GM12874 (cell line): ENCODE data around the gene AGTRAP.

Experiments
- TF ChIP-seq, protein P1 (sequence below): IDR thresholded peaks from 2 replicates; pipeline ENCODE4 v1.5.1; 2011; ENCODE audit warnings: low read depth, mild to moderate bottlenecking, control low read depth, low read length, moderate library complexity; ENCODE audit not compliant: insufficient read depth

AGTRAP gene

DNA sequence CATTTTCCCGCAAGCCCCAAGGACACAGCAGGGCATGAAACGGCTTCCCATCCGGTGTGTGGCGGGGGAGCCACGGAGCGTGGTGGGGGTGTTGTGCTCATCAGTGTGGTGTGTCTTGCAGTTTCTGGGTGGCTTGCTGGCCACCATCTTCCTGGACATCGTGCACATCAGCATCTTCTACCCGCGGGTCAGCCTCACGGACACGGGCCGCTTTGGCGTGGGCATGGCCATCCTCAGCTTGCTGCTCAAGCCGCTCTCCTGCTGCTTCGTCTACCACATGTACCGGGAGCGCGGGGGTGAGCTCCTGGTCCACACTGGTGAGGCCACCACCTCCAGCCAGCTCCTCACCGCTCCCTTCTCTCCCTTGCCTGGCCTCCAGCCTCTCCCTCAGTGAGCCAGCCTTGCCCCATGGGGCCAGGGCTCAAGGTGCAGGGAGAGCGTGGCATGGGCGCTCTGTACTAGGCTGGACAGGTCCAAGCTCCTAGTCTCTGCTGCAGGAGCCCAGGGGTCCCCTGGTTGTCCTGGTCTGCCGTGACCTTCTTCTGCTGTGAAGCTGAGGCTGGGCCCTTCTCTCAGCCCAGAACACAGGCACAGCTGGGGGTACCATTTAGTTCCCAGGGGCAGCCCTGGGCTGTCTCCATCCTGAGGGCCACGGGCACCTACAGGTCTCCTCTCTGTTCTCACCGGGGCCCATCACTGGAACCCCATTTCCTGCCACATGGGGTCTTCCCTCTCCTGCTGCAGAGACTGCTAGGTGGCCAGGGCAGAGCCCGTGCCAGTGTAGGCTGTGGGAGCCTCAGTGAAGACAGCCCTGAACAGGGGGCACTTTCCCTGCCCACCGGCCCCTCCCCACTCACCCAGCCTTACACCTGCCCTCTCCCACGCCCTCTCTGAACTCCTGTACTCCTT lies 12.6 kb downstream of the AGTRAP start:
- TF ChIP-seq, protein P1, sequence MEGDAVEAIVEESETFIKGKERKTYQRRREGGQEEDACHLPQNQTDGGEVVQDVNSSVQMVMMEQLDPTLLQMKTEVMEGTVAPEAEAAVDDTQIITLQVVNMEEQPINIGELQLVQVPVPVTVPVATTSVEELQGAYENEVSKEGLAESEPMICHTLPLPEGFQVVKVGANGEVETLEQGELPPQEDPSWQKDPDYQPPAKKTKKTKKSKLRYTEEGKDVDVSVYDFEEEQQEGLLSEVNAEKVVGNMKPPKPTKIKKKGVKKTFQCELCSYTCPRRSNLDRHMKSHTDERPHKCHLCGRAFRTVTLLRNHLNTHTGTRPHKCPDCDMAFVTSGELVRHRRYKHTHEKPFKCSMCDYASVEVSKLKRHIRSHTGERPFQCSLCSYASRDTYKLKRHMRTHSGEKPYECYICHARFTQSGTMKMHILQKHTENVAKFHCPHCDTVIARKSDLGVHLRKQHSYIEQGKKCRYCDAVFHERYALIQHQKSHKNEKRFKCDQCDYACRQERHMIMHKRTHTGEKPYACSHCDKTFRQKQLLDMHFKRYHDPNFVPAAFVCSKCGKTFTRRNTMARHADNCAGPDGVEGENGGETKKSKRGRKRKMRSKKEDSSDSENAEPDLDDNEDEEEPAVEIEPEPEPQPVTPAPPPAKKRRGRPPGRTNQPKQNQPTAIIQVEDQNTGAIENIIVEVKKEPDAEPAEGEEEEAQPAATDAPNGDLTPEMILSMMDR: no peak

DNA sequence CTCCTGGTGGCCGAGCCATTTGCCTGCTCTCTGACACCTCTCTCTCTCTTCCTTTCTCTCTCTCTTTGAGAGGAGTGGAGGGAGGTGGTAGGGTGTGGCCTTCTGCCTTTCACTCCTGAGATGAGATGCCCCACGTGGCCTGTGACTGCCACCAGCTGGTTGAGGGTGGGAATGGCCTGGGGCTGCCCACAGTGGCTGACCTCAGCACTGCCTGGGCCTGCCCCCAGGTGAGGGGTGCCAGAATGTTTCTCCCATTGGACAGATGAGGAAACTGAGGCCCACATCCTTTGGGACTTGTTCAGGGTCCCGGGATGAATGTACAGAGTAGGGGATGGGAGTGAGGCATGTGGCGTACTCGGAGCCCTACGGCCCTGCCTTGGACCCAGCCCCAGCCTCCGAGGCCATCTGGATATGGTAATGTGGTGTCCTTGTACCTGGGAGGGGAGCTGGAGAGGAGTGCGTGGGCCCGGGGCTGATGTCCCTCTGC lies 13.3 kb downstream of the AGTRAP start:
- TF ChIP-seq, protein P1: peak; percentile 70

GRCh38 chr1:11749996-11750395 lies 14.1 kb downstream of the AGTRAP start:
- TF ChIP-seq, protein P1: no peak

GRCh38 chr1:11751087-11751486 lies 15.2 kb downstream of the AGTRAP start:
- TF ChIP-seq, protein P1: no peak

GRCh38 chr1:11752359-11753088 lies 16.6 kb downstream of the AGTRAP start:
- TF ChIP-seq, protein P1: no peak

DNA sequence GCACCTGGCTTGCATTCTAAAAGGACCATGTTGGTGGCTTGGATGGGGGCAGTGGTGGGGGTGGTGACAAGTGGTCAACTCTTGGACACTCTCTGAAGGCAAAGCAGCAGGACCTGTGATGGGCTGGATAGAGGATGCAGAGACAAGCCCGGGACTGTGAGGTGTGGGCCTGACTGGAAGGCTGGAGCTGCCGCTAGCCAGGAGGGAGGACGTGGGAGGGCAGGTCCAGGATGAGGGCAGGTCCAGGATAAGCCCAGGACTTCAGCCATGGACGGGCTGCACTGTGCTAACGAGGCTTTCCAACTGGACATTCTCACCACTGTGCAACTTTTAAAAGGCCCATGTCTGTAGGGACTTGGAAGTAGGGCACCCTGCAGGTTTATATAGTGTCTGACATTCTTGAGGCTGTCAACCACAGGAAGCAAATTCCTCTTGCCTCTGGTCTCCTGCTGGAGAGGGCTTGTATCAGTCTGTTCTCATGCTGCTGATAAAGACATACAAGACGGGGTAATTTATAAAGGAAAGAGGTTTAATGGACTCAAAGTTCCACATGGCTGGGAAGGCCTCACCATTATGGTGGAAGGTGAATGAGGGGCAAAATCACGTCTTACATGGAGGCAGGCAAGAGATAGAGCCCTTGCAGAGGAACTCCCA lies 17.7 kb downstream of the AGTRAP start:
- TF ChIP-seq, protein P1: no peak

- TF ChIP-seq, protein P1: no peak
Measured at GRCh38 chr1:11757047-11757446, 21.1 kb downstream of the AGTRAP start.
